Bone marrow (tissue), 2 donors: ENCODE measurements around the gene CD79B.

Source experiments
- DNase-seq, 2 donors: peaks; one replicate each; lab custom pipeline; 2025; lab: John Stamatoyannopoulos, UW

Gene CD79B

DNA sequence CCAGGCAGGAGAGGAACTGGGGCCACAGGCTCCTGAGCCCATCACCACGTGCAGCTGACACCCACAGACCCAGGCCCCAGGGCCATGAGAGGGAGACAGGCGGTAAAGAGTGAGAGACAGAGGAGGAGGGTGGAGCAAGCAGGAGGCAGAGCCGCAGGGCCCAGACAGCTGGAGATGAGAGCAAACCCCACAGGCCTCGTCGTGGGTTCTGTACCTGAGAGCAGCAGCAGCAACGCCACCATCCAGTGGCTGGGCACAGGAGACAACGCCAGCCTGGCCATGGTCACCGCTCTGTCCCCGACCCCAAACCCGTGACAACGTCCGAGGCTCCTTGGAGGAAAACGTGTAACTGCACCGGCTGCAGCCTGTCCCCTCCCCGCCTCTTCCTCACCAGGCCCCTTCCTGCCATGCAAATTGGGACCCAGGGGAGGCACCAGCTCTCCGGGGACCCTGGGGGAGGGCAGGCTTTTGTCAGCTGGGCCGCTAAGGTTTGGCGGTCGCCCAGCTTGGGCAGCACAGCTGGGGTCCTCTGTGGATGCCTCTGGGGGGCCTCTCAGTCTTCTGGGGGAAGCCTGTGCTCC is at the start of gene CD79B:
CD79B (minus strand) TSS at position 351 of the 581 bp plus-strand sequence; CDS start at position 281, 70 bp downstream.
- DNase-seq: peak in 1 of 2 donors; percentile 15

DNA sequence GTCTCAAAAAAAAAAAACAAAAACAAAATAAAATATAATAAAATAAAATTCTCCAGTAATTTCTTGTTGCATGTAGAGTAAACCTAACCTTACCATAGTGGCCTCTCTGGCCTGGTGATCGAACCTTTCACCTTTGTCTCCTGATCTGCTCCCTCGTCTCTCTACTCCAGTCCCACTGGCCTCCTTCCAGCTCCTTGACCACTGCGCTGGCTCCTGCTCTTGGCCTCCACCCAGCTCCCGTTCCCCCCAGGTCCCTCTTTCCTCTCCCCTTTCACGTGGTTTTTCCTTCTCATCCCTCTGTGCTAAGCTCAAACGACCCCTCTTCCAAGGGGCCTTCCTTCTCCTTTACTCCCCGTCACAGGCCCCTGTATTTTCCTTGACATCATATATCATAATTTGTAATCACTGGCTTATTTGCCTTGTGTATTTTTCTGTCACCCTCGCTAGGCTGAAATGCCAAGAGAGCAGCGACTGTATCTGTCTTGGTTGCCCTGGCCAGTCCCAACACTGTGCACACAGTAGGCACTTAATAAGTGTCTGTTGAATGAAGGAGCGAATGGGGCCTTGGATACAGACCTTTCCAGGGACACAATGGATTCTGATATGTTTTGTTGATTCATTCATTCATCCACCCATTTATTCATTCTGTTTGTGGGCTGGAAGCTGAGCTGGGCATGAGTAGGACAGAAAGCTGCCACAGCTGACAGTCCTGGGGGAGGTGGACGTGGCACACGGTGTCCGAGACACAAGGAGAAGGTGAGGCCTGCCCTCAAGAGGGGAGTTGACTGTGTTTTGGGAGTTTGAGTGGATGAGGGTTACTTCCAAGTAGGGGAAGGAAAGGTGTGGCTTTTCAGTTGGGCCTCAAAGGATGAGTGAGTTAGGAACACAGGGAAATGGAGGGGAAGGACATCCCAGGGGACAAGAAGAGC is 46.4 kb upstream of the CD79B start:
- no peak for DNase-seq

DNA sequence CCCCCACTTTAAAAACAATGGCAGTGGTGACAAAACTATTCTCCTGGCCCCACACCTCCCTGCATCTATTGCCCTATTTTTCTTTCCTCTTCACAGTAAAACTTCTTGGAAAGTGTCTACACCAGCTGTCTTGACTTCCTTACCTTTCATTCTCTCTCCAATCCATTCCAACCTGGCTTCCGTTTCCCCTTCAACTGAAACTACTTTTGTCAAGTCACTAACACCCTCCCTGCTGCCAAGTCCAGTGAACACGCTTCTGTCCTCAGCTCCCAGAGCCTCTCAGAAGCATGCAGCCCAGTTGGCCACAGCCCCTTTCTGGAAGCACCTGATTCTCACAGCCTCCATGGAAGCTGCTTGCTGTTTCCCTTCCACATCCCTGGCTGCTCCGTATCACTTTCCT is 44.6 kb upstream of the CD79B start:
- DNase-seq: peak in 1 of 2 donors; percentile 68

DNA sequence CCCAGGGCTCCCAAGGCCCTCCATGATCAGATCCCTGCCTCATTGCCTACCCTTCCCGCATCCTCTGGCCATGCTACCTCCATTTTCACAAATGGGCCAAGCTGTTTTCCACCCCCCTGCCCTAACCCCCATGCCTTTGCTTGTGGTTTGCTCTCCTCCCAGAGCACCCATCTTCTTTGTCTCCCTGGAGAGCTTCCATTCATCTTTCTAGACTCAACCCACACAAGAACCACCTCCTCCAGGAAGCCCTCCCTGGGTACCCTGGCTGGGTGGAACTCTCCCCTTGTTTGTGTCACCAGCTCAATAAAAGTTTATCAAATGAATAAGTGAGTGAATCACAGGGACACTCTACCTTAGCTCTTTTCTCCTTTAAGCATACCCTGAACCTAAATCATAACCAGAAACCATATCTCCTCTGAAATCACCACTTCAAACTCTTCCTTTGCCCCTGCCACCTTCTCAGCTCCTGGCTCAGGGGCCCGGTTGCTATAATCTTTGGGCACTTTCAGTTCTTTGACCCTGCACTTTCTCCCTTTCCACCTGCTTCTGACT is 43.5 kb upstream of the CD79B start:
- no peak for DNase-seq

DNA sequence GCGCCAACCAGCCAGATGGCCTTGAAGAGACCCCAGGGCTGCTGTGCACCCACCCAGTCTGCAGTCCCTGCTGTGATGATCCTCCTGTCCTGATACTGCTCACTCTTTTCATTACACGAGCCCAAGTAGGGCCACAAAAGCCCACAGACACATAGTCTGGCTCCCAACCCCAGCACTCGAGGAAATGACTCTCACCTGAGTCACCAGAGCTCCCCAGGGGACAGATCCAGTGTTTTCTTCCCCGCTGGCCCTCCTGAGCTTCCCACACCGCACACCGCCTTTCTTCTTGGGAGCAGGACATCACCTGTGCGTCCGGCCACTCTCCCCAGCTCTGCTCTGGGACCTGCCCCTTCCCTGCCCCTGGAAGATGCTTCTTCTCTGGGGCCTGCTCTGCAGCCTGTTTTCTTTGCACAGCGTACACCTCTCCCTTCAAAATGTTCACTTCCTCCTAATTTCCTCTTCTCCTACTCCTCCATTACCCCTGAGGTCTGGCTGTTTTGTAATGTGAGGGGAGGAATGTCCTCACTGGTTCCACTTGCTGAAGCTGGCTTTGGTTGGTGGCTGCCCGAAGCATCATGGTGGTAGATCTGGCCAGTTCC is 42.6 kb upstream of the CD79B start:
- no peak for DNase-seq

DNA sequence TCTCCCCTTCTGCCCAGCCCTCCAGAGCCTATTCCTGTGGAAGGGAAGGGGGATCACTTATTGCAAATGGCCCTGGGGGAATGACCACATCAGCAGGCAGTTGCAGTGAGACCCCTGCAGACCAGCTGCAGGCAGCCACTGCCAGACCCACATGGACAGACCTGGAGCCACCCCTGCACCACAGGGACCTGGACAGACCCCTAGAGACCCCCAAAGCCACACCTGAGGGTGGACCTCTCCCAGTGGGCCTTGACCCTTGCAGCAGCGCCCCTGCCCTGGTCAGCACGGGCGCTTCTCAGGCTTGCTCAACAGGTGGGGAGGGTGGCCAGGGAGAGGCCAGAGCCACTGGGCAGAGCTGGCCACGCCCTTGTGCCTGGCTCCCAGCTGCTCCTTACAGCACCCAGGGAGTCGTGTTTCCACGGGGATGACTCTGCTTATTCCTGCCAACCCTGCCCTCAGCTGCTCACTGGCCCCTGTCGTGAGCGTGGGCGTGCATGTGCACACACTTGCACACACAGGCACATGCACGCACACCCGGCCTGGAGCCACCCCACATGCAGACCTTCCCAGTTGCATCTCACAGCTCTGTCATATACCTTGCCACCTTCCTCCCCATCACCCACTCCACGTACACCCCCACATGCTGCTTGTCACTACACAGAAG is 41.9 kb upstream of the CD79B start:
- no peak for DNase-seq

DNA sequence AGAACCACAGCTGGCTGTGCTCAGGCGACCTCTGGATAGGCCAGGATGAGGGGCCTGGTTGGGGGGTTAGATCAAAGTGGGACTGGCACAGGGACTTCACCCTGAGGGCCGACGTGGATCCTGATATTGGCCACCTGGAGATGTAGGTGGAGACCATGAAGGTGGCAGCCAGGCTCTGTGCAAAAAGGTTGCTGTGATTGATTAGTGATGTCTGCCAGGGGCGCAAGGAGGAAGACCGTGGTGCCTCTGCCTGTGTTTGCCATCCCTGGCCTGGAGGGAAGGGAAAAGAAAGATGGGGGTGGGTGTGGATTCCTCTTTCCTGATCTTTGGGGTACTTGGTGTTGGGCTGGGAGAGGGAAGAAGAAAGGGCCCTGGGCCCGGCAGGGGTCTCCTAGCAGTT is 41.1 kb upstream of the CD79B start:
- DNase-seq: no peak

DNA sequence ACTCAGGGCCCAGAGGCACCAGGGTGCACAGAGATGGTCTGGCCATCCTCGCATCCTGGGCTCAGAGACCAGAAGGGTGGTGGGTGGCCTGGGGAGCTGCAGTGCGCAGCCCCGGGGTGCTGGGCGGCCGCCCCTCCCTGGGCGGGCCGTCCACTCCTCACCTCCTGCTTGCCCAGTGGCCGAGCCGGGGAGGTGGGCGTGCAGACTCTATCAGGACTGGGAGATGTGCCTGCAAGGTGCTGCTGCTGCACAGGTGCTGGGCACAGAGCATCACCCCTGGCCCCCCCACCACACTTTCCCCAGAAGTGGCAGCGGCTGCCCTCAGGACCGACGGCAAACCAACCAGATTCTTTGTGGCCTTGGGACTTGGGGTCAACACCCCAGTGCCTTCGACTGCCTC is 40.7 kb upstream of the CD79B start, which contains the start of gene SCN4A:
SCN4A (minus strand) TSS at position 123 of the 400 bp plus-strand sequence; CDS start at position 46, 77 bp downstream.
- DNase-seq: no peak

DNA sequence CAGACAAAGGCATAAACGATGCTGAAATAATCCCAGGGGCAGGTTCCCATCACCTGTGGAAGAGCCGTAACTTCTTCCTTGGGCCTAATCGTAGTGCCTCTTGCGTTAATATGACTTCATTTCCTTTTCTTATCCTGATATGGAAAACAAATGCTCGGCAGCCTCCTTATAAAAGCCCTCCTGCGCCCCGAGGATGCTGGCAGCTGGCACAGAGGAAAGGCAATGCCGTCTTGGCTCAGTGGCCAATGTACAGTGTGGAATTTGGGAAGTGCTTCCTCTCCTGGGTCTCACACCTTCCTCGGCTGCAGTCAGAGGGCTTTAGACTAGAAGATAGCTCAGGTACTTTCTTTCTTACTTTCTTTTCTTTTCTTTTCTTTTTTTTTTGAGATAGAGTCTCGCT is 37.1 kb upstream of the CD79B start:
- DNase-seq: no peak

DNA sequence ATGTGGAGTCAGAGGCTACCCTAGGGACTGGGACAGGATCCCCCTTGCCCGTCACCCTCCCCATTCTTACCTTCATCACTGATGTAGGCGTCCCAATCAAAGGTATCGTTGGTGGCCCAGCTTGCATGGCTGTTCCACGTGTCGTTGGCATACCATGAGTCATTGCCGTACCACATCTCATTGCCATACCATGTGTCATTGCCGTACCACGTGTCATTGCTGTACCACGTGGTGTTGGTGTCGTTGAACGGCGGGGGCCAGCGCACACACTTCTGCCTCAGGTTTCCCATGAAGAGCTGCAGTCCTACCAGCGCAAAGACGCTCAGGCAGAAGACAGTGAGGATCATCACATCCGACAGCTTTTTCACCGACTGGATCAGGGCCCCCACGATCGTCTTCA is 35.8 kb upstream of the CD79B start:
- no peak for DNase-seq

DNA sequence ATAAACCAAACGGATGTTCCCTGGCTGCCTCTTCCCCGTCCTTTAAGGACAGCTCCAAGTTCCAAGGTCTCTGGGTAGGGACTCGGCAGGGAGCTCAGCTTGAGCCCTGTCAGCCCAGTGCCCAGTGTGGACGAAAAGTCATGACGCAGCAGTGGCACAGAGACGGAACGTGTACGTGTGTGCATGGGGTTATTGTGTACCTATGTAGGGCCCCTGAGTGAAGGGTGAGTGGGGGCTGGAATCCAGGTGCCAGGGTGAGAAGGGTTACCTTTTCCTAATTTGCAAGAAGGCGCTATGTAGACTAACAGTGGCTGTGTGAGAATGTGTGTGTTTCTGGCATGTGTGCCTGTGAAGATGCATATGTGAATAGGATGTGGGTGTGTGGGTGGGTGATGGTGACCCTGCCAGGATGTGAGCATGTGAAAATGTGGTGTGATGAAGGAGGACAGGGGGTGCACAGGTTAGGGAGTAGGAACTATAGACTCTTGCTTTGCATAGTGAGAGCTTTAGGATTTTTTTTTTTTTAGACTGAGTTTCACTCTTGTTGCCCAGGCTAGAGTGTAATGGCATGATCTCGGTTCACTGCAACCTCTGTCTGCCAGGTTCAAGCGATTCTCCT is 34.6 kb upstream of the CD79B start:
- no peak for DNase-seq

DNA sequence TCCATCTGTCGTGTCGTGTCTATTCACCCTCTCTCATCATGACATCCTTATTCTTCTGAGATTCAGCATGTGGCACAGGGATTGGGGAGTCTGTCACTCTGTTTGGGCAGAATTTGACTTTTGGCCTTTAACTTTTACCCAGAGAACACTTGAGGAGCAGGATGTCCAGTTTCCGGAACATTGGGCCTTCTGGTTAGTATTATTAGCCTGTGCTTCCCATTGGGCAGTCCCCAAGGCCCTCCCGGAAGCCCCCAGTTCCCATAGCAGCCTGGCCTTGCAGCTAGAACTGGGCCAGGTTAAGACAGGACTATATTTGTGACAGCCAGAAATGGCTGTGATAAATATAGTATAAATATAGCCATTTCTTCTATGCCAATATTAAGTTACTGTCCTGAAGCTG is 31.0 kb upstream of the CD79B start:
- no peak for DNase-seq

DNA sequence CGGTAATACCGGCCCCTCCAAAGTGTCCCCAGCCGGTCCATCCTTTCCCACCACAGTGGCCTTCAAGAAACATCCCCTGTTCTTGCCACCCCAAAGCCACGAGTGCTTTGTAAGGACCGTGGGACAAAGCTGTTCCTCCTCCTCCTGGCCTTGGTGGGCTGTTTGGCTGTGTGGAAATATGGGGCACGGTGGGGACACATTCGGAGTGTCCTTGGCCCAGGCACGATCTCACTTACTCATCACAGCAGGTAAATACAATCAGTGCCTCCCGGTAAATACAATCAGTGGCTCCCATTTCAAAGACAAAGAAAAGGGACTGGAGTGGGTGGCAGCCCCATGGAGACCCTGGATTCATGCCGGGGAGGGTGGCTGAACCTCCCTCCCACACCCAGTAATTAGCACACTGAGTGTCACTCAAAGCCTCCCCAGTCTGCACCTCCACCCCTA is 30.2 kb upstream of the CD79B start:
- DNase-seq: no peak

DNA sequence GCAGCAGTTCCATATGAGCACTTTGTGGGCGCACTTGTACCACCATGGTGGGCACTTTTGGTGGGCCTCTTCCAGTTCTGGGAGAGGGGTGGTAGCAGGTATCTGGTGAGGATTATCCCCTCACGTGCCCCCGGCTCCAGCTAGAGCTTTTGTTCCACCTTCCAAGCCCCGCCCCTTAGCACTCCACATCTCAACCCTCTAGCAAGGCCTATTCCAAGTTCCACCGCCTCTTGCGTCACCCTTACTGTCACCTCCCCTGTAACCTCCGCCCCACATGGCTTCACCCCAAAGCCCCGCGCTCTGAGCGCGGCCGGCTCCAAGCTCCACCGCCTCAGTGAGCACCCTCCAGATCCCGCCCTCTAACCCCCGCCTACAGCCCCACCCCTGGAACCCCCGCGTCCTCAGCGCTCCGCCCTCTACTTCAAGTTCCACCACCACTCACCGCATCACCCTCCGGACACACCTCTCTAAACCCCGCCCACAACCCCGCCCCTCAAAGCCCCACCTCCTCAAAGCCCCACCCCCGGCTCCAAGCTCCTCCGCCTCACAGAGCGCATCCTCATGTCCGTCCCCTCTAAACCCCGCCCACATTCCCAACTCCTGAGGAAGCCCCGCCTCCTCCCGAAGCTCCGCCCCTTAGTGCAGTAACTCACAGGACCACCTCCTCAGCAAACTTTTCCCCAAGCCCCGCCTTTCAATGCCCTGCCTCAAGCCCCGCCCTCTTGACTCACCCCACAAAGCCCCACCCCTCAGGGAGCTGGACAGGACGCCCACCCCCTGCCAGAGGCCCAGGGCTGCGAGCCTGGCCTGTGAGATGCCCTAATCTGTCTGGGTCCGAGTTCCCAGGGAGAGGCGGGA is 29.5 kb upstream of the CD79B start:
- no peak for DNase-seq

DNA sequence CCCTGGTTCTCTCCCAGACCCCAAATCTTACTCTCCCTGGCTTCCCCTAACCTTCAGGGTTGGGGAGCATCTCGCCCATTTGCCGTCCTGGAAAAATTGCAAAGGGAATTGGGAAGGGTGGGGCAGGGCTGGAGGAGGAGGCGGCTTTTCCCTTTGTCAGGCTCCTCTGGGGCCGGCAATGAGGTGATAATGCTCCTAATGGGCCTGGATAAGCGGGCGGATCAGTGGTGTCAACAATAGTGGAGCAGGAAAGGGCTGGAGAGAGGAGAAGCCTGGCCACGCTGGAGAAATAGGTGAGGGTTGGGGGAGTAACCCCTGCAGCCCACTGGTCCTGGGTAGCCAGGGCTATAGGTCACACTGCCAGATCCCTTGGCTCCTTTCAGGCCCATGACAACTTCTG is 28.3 kb upstream of the CD79B start:
- DNase-seq: no peak

DNA sequence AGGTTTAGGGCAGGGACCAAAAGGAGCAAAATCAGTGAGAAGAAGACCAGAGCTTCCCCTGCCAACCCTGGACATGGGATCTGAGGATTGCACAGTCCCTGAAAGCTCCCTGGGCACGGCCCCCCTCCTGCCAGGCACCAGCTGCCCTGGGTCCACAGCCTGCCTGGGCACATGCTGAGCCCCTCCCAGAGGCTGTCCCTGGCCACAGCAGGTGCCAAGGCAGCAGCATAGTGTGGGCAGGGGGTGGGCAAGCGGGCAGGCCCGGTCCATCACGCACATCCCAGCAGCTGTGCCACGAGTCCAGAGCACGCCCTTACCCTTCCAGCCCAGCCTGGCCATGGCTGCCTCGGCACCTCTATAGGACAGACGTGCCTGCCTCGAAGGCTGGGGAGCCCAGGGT is 27.9 kb upstream of the CD79B start:
- DNase-seq: no peak

DNA sequence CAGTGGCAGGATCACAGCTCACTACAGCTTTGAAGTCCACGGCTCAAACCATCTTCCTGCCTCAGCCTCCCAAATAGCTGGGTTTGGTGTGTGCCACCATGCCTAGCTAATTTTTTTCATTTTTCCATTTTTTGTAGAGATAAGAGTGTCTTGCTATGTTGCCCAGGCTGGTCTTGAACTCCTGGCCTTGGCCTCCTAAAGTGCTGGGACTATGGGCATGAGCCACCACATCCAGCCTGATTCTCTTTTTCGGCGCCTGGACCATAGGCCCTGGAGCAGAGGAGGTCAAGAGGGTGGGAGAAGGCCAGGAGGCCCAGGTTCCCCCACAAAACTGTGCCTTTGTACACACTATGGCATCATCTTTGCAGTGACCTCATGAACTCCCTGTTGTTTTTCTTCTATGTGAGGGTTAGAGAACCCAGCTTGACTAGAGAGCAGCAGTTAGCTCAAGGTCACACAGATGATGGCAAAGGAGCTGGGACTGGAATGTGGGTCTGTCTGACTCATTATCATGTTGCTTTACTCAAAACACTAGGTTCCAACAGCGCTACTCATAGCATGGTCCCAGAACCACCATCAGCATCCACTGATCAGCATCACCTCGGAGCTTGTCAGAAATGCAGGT is 24.3 kb upstream of the CD79B start:
- no peak for DNase-seq

DNA sequence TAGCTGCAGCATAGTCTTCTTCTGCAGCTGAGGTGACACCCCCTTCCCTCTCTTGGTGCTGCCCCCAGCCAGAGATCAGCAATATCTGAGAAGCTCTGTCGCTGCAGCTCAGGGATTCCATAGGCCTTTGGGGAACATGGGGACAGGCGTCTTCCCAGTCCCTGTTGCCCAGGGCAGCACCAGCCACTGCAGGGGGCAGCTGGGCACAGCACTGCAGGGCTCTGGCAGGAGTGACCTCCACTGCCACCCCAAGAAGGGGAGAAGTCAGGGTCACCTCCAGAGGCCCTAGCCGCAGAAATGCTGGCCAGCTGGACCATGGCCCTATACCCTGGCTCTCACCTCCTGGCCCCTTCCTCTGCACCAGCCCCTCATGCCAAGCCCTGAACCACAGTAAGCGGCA is 23.7 kb upstream of the CD79B start:
- no peak for DNase-seq

DNA sequence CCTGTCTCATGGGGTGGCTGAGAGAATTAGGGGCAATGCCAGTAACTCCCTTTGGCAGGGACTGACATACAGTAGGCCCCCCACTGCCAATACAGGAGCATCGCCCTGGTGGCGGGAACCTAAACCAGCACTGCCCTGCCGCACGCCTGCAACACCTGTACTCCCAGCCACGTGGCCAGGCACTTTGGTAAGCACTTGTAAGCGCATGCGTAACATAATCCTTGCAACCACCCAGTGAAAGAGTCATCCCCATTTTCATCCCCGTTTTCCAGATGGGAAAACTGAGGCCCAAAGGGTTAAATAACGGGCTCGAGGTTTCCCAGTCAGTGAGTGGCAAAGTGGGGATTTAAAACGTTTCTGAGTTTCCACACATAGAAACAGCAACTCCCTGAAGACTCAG is 23.1 kb upstream of the CD79B start:
- no peak for DNase-seq

DNA sequence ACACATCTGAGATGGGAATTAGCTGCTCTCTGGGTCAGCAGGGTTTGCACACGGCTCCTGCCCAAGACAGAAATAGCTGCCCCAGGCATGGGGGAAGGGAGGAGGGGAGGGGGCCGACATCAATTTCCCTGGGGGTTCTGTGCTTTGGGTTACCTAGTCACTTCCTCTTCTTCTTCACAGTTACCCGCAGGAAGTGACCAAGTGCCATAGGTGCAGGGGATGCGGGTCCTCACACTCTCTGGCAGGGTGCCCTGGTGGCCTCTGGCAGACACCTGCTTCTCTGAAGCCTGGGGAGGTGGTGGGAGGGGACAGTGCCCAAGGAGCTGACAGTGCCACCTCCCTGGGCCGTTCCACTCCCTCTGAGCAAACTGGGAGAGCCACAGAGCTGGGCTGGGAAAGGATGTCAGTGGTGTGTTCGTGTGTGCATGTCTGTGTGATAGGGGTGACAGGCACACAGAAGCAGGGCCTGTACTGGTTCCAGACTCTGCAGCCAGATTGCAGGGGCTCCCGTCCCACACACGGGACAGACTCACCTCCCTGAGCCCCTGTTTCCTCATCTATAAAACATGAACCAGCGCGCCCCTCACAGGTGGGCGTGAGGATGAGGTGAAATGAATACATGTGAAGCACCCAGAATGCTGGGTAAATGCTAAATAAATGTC is 22.4 kb upstream of the CD79B start:
- peak in 1 of 2 donors; percentile 4 for DNase-seq
